Nephron (organoid): Measurements from ENCODE around the gene COQ8A.

Experiments used
- H3K27ac Mint-ChIP-seq, 3 experiments: 2 replicates each; pipeline ENCODE4 v1.8.0; 2020; ENCODE audit warnings: mixed read lengths in 3 of 3, mild to moderate bottlenecking in 2 of 3, moderate library complexity in 1 of 3
- H3K27me3 Mint-ChIP-seq: 2 replicates; pipeline ENCODE4 v1.8.0; 2021; ENCODE audit warnings: low read depth, mild to moderate bottlenecking, moderate library complexity, mixed read lengths
- H3K36me3 Mint-ChIP-seq: 2 replicates; pipeline ENCODE4 v1.8.0; 2020; ENCODE audit warnings: low read depth, mixed read lengths
- H3K4me1 Mint-ChIP-seq: 2 replicates; pipeline ENCODE4 v1.8.0; 2020; ENCODE audit warnings: mixed read lengths
- H3K4me3 Mint-ChIP-seq, 3 experiments: 2 replicates each; pipeline ENCODE4 v1.8.0; 2020; ENCODE audit warnings: mild to moderate bottlenecking in 3 of 3, mixed read lengths in 3 of 3, moderate library complexity in 2 of 3
- H3K9me3 Mint-ChIP-seq: 2 replicates; pipeline ENCODE4 v1.8.0; 2020; ENCODE audit warnings: mixed read lengths
- TF ChIP-seq, protein P1 (sequence below), 3 experiments: fragments of 200-600 bp; sonication (generic); IDR thresholded peaks; one replicate each; pipeline ENCODE4 v1.5.0; 2021; ENCODE audit warnings: antibody characterized with exemption in 3 of 3; ENCODE audit not compliant: unreplicated experiment in 3 of 3

The COQ8A gene

DNA sequence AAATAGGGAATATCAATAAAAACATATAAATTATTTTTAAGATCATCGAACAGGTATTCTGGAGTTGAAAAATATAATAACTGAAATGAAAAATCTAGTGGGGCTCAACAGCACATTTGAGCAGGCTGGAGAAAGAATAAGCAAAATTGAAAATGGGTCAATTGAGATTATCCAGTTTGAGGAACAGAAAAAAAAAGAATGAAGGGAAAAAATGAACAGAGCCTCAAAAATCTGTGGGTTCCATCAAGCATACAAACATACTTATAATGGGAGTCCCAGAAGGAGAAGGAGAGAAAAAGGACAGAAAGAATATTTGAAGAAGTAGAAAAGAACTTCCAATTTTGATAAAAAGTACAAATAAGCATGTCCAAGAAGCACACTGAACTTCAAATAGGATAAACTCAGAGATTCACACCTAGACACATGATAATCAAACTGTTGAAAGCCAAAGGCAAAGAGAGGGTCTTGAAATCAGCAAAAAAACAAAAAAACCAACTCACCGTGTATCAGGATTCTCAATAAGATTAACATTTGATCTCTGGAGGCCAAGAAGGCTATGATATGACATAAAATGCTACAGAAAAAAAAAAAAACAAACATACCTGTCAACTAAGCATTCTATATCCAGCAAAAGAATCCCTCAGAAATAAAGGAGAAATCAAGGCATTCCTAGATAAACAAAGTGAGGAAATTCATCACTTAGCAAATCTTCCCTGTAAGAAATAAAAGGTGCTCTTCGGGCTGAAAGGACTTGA is 5.4 kb upstream of the COQ8A start:
- Mint-ChIP-seq H3K4me3 (no peak overlapping the region), H3K9me3 (peaks cover 25% of the 10 kb centered on the region), H3K36me3 (peaks cover 24% of the 10 kb centered on the region), H3K27me3 (no peaks in the 10 kb centered on the region), H3K27ac (no peak overlapping the region), H3K4me1 (peaks cover 16% of the 10 kb centered on the region)
- TF ChIP-seq, protein P1, sequence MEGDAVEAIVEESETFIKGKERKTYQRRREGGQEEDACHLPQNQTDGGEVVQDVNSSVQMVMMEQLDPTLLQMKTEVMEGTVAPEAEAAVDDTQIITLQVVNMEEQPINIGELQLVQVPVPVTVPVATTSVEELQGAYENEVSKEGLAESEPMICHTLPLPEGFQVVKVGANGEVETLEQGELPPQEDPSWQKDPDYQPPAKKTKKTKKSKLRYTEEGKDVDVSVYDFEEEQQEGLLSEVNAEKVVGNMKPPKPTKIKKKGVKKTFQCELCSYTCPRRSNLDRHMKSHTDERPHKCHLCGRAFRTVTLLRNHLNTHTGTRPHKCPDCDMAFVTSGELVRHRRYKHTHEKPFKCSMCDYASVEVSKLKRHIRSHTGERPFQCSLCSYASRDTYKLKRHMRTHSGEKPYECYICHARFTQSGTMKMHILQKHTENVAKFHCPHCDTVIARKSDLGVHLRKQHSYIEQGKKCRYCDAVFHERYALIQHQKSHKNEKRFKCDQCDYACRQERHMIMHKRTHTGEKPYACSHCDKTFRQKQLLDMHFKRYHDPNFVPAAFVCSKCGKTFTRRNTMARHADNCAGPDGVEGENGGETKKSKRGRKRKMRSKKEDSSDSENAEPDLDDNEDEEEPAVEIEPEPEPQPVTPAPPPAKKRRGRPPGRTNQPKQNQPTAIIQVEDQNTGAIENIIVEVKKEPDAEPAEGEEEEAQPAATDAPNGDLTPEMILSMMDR (IDR thresholded peaks at IDR 0.05; ENCODE audit: unreplicated experiment in 3 of 3): no peak

DNA sequence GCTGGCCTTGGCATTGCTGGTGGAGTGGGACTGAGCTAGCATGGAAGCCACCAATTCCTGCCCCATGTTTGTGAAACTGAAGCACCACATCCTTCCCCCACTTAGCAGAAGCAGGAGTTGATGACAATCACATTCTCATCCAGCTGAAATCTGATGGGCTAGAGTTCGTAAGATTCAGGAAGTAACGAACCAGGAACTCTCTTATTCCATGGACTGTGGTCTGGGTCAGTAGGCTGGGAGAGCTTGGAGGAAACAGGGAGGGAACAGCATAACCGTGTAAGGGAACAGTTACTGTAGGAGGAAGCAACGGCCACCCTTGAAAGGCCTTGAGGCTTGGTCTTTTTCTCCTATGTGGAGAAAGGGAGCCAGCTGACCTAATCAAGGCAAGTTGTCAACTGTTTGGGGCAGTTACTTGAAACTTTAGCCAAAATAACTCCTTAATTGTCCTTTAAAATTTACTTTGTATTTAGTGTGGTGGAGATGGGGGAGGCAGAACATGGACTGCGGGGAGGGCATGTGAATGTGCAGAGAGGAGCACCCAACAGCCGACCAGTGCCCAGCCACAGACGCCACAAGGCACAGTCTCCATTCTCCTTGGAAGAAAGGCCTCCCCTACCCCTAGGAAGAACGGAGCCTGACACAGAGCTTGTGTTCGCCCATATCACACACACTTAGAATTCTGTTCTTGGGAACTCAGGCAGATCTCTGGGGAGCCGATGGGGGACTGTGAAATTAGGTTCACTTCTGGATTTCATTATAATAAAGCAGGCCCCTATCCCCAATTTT is 2.0 kb upstream of the COQ8A start:
- H3K27ac Mint-ChIP-seq: peak overlapping the region; percentile 87 to 98 (median 98)
- peaks cover 29% of the 10 kb centered on the region for H3K4me1 Mint-ChIP-seq
- peaks cover 18% of the 10 kb centered on the region for H3K9me3 Mint-ChIP-seq
- H3K27me3 Mint-ChIP-seq: peaks cover 4% of the 10 kb centered on the region
- TF ChIP-seq, protein P1 (IDR thresholded peaks at IDR 0.05; ENCODE audit: unreplicated experiment in 3 of 3): no peak
- peak overlapping the region; percentile 89 to 92 (median 91) for H3K4me3 Mint-ChIP-seq
- H3K36me3 Mint-ChIP-seq: peaks cover 19% of the 10 kb centered on the region

DNA sequence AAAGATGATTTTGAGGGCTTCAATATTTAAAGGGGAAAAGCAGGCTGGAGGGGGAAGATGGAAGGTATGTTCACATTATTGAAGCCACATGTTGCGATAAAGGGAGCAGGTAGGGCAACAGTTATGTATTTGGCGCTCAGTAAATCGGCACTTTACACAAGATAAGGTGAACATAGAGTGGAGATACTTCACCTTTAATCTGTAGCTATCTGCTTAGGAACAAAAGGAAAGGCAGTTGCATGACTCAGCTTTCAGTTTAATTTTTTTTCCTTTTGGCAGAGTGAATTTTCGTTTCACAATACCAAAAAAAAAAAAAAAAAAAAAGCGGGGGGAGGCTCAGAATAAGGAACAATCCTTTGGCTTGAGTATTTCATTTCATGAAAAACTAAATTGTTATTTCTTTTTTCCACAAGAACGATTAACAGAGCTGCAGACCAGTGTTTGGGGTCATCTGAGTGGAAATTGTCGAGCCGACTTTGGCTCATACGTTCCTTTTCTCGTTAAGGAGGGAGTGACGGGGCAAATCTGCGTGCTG is 1.1 kb upstream of the COQ8A start:
- H3K4me1 Mint-ChIP-seq: peaks cover 37% of the 10 kb centered on the region

DNA sequence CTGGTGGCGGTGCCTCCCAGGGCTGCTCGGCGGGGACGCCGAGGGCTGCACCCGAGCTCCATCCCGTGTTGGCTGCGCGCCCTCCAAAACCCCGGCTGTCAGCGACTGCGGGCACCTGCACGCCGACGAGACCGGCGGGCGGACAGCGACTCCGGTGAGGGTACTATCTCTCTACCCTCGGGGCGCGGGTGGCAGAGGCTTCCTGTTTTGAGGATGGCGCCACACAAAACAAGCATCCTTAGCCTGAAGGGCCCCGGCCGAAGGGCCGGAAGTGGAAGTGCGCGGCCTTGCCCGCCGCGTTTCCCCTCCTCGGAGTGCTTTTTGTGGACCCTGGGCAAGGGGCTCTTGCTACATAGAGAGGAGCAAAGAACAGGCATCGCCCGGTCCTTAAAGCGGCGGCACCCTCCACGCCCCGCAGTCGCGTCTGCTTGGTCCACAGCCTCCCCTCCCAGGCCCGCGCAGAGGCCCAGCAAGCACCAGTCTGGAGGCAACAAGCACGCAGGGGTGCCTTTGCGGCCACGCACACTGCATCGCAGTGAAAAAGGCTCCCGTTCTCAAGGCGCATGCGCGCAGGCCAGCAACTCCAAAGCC is 561 bp upstream of the COQ8A start:
- Mint-ChIP-seq H3K4me1 (peaks cover 43% of the 10 kb centered on the region), H3K27ac (peak overlapping the region; percentile 87 to 98 (median 98)), H3K36me3 (peaks cover 11% of the 10 kb centered on the region), H3K27me3 (peaks cover 4% of the 10 kb centered on the region), H3K9me3 (peaks cover 13% of the 10 kb centered on the region), H3K4me3 (peak overlapping the region; percentile 89 to 92 (median 91))
- TF ChIP-seq, protein P1 (IDR thresholded peaks at IDR 0.05; ENCODE audit: unreplicated experiment in 3 of 3): no peak

More for the DNA sequence above, 1.1 kb upstream of the COQ8A start:
- H3K4me3 Mint-ChIP-seq: peak overlapping the region; percentile 89 to 92 (median 91)
- peaks cover 16% of the 10 kb centered on the region for H3K9me3 Mint-ChIP-seq
- peak overlapping the region; percentile 87 to 98 (median 98) for H3K27ac Mint-ChIP-seq
- H3K36me3 Mint-ChIP-seq: peaks cover 17% of the 10 kb centered on the region
- TF ChIP-seq, protein P1 (IDR thresholded peaks at IDR 0.05; ENCODE audit: unreplicated experiment in 3 of 3): no peak
- H3K27me3 Mint-ChIP-seq: peaks cover 4% of the 10 kb centered on the region

DNA sequence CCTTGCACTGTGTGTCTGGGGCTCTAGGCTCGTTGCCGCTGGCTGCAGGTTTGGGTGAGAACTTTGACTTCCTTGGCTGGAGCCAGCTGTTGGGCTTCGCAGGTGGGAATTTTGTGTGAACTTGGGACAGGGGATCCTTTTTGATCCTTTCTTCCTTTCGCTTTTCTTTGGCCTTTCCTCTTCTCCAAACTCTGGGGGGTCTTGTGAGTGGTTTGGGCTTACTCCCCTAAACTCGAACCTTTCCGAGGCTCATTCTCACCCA is 643 bp downstream of the COQ8A start:
- H3K27me3 Mint-ChIP-seq: peaks cover 7% of the 10 kb centered on the region
- peaks cover 54% of the 10 kb centered on the region for H3K4me1 Mint-ChIP-seq
- H3K9me3 Mint-ChIP-seq: peaks cover 2% of the 10 kb centered on the region
- peak overlapping the region; percentile 89 to 92 (median 91) for H3K4me3 Mint-ChIP-seq
- no peak overlapping the region for H3K27ac Mint-ChIP-seq
- H3K36me3 Mint-ChIP-seq: no peaks in the 10 kb centered on the region
- TF ChIP-seq, protein P1 (IDR thresholded peaks at IDR 0.05; ENCODE audit: unreplicated experiment in 3 of 3): no peak
